IPS-15b (cell line): Measurements from ENCODE around the gene DGKZ.
"Not testable (repeated sequence)": the region's sequence is repeated elsewhere in the genome, so short reads cannot be mapped to it uniquely, and the experiment has no call there.

Experiments
- H3K27me3 ChIP-seq: one replicate; pipeline ENCODE4 v1.6.1; 2013; ENCODE audit warnings: low read length; ENCODE audit not compliant: control insufficient read depth, insufficient read depth
- H3K36me3 ChIP-seq: one replicate; pipeline ENCODE4 v1.6.1; 2013; ENCODE audit warnings: low read length; ENCODE audit not compliant: control insufficient read depth, insufficient read depth
- H3K4me1 ChIP-seq: one replicate; pipeline ENCODE4 v1.6.1; 2013; ENCODE audit warnings: mild to moderate bottlenecking, low read length; ENCODE audit not compliant: control insufficient read depth, insufficient read depth
- H3K4me3 ChIP-seq: one replicate; pipeline ENCODE4 v1.5.1; 2013; ENCODE audit warnings: low read depth, low read length
- H3K9ac ChIP-seq: one replicate; pipeline ENCODE4 v1.6.1; 2013; ENCODE audit warnings: low read depth, mild to moderate bottlenecking, low read length
- H3K9me3 ChIP-seq: one replicate; pipeline ENCODE4 v1.6.1; 2013; ENCODE audit warnings: mild to moderate bottlenecking, low read length; ENCODE audit not compliant: control insufficient read depth, insufficient read depth

Gene DGKZ

DNA sequence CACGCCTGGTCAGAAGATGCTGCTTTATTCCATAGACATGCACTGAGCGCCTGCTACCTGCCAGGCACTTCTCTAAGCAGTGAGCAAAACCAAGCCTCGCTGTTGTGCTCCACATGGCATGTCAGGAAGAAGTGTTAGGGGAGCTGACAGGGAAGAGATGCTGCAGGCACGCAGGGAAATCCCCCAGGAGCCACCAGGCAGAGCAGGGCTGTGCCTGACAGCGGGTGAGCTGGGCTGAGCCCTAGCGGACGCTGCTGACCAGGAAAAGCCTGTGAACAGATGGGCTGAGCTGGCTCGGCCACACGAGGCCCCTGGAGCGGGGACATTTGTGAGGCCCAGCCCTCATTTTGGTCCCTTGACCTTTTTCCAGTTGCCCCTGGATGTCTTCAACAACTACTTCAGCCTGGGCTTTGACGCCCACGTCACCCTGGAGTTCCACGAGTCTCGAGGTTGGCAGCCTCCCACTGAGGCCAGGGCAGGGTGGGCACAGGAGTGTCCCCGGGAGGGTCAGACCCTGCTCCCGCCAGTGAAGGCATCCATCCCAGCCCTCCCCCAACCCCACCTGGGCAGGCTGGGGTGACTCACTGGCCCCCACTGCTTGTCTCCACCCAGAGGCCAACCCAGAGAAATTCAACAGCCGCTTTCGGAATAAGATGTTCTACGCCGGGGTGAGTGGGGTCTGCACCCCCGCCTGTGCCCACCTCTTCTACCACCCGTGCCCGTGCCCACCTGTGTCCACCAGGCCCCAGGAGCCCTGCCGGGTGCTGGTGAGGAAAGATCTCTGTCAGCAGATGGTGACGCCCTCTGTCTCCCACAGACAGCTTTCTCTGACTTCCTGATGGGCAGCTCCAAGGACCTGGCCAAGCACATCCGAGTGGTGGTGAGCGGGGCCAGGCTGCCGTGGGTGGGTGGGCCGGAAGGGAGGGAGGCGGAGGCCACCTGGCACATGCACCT, 26.8 kb downstream of the DGKZ start:
- H3K4me1 ChIP-seq, result peaks cover 3% of the 10 kb centered on the region
- H3K9me3 ChIP-seq, result no peaks in the 10 kb centered on the region
- no peaks in the 10 kb centered on the region for H3K27me3 ChIP-seq
- no peak overlapping the region for H3K9ac ChIP-seq
- no peak overlapping the region for H3K4me3 ChIP-seq
- peaks cover 76% of the 10 kb centered on the region for H3K36me3 ChIP-seq

DNA sequence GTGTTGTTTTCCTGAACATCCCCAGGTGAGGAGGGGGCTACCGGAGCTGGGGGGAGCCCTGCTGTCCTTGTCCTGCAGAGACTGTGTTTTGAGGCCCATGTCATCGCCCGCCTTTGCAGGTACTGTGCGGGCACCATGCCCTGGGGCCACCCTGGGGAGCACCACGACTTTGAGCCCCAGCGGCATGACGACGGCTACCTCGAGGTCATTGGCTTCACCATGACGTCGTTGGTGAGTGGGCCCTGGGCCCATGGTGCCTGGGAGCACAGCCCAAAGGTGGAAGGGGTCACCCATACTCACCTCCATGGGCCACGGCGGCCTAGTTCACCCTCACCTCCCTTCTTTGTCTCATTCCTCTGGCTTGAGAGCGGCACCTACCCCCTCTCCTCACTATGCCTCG, 27.6 kb downstream of the DGKZ start:
- Histone ChIP-seq H3K36me3 (peaks cover 71% of the 10 kb centered on the region), H3K27me3 (no peaks in the 10 kb centered on the region), H3K9me3 (no peaks in the 10 kb centered on the region)

DNA sequence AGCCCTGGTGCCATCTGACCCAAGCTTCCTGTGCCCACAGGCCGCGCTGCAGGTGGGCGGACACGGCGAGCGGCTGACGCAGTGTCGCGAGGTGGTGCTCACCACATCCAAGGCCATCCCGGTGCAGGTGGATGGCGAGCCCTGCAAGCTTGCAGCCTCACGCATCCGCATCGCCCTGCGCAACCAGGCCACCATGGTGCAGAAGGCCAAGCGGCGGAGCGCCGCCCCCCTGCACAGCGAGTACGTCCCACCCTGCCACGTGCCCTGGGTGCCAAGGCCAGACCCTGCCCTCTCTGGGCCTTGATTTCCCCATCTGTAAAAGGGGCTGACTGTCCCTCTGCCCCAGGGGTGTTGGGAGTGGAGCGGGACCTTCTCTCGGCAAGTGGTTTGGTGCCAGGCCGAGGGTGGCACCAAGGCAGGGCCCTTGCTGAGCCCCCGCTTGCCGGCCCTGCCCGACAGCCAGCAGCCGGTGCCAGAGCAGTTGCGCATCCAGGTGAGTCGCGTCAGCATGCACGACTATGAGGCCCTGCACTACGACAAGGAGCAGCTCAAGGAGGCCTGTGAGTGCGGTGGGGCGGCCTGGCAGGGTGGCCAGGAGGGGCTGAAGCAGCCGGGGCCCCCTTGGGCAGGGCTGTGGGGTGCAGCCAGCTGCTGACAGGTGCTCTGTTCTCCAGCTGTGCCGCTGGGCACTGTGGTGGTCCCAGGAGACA, 28.3 kb downstream of the DGKZ start:
- peaks cover 3% of the 10 kb centered on the region for H3K4me1 ChIP-seq
- no peak overlapping the region for H3K4me3 ChIP-seq
- H3K9ac ChIP-seq, result no peak overlapping the region
- peaks cover 63% of the 10 kb centered on the region for H3K36me3 ChIP-seq
- H3K9me3 ChIP-seq, result no peaks in the 10 kb centered on the region
- H3K27me3 ChIP-seq, result no peaks in the 10 kb centered on the region

More for the DNA sequence above, 27.6 kb downstream of the DGKZ start:
- no peak overlapping the region for H3K9ac ChIP-seq
- no peak overlapping the region for H3K4me3 ChIP-seq
- peaks cover 3% of the 10 kb centered on the region for H3K4me1 ChIP-seq

DNA sequence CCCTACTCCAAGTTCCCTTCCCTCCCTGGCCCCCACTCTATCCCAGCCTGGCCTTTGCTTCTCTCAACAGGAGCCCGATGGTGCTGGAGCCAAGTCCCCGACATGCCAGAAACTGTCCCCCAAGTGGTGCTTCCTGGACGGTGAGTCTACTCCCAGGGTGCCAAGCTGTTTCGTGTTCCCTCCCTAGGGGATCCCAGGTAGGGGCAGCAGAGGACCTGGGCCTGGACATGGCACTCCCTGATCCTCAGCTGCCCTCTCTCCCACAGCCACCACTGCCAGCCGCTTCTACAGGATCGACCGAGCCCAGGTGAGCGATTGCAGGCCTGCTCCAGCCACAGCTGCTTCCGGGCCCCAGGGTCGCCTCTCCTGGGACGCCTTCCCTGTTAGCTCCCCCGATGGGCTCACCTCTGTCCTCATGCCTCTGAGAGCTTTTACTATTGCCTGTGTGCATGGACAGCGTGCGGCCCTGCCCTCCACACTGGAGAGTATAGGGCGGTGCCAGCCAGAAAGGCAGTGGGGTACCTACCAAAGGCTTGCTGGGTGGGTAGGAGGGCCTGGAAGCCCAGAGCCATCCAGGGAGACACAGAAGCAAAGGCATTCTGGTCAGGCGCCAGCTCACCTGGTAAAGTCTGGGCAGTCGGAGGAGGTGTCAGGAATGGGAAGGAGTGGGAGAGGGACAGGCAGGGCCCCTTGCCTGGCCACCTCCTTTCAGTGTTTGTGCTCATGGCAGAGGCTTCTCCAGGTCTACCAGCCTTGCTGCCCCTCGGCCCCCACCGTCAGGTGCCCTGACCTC, 29.2 kb downstream of the DGKZ start:
- no peaks in the 10 kb centered on the region for H3K9me3 ChIP-seq
- H3K9ac ChIP-seq, result no peak overlapping the region
- peaks cover 3% of the 10 kb centered on the region for H3K4me1 ChIP-seq
- no peaks in the 10 kb centered on the region for H3K27me3 ChIP-seq
- H3K36me3 ChIP-seq, result peaks cover 58% of the 10 kb centered on the region
- H3K4me3 ChIP-seq, result no peak overlapping the region

DNA sequence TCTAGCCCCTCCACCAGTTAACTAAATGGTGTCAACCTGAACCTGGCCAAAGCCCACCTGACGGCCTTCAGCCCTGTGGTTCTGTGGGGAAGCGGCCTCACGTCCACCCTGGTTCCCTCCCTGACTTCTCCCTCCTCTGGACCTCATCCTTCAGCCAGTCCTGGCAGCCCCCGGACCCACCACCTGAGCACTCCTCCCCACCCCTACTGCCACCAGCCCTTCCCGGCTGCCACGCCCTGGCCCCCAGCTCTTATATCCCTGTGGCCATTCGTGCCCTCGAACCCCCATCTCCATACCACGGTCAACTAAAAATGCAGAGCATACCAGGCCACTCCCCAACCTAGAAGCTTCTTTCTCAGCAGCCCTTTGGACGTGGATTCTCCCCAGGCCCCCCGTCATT, 30.0 kb downstream of the DGKZ start:
- Histone ChIP-seq H3K27me3 (no peaks in the 10 kb centered on the region), H3K36me3 (peaks cover 51% of the 10 kb centered on the region), H3K4me3 (no peak overlapping the region), H3K4me1 (peaks cover 3% of the 10 kb centered on the region), H3K9me3 (no peaks in the 10 kb centered on the region), H3K9ac (no peak overlapping the region)

DNA sequence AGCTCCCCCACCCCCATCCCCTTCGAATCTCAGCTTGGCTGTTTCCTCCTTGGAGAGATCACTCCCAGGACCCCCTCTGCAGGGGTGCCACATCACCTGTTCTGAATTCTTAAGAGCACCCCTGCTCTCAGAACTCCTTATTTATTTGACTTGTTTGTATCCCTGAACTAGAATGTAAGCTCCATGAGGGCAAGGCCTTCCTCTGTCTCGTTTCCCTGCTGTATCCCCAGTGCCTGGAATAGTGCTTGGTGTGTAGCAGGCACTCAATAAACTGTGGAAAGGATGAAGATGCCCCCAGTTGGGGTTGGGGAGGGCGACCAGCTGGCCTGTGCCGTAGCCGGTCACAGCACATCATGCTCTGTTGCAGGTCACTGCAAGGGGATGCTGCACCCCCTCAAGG, 30.6 kb downstream of the DGKZ start:
- Histone ChIP-seq H3K9ac (no peak overlapping the region), H3K36me3 (peaks cover 48% of the 10 kb centered on the region), H3K4me3 (no peak overlapping the region), H3K27me3 (no peaks in the 10 kb centered on the region), H3K9me3 (no peaks in the 10 kb centered on the region), H3K4me1 (peaks cover 6% of the 10 kb centered on the region)

DNA sequence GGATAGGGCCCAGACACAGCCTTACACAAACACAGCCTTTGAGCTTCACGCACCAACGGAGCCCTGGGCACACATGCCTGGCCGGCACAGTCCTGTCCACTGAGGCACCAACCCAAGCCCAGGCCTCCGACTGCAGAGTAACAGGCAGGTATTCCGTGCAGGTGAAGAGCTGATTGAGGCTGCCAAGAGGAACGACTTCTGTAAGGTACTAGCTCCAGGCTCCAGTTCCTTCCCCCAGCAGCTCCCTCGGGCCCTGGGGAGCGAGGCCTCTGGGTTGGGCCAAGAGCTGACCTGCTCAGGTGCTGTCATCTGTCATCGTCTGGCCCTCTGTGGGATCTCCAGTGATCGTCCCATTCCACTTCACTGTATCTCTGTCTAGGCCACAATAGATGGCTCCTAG, 31.0 kb downstream of the DGKZ start:
- Histone ChIP-seq H3K36me3 (peaks cover 48% of the 10 kb centered on the region), H3K9me3 (no peaks in the 10 kb centered on the region), H3K27me3 (no peaks in the 10 kb centered on the region), H3K9ac (no peak overlapping the region), H3K4me1 (peaks cover 8% of the 10 kb centered on the region), H3K4me3 (no peak overlapping the region)

DNA sequence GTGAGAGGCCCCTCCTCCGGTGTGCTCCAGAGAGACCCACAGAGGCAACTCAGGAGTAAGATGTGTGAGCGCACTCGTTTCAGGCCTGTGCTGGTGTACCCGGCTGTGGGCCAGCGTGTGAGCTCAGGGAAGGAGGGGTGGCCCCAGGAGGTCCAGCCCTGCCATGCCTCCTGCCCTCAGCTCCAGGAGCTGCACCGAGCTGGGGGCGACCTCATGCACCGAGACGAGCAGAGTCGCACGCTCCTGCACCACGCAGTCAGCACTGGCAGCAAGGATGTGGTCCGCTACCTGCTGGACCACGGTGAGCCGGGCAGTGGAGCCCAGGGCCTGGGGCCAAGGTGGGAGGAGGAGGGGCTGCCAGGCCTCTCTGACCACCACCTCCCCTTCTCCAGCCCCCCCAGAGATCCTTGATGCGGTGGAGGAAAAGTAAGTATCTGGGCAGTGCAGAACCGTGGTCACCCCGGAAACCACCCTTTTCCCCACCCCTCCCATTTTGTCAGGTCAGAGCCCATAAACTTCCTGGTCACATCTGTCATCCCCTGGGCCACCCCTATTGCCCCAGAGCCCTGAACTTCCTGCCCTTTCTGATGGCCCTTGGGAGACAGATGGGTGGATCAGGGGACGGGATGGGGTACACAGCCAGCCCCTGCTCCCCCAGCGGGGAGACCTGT, 31.7 kb downstream of the DGKZ start:
- Histone ChIP-seq H3K4me3 (peak overlapping the region; percentile 66), H3K36me3 (peaks cover 45% of the 10 kb centered on the region), H3K9ac (no peak overlapping the region), H3K9me3 (no peaks in the 10 kb centered on the region), H3K27me3 (no peaks in the 10 kb centered on the region), H3K4me1 (peaks cover 9% of the 10 kb centered on the region)

DNA sequence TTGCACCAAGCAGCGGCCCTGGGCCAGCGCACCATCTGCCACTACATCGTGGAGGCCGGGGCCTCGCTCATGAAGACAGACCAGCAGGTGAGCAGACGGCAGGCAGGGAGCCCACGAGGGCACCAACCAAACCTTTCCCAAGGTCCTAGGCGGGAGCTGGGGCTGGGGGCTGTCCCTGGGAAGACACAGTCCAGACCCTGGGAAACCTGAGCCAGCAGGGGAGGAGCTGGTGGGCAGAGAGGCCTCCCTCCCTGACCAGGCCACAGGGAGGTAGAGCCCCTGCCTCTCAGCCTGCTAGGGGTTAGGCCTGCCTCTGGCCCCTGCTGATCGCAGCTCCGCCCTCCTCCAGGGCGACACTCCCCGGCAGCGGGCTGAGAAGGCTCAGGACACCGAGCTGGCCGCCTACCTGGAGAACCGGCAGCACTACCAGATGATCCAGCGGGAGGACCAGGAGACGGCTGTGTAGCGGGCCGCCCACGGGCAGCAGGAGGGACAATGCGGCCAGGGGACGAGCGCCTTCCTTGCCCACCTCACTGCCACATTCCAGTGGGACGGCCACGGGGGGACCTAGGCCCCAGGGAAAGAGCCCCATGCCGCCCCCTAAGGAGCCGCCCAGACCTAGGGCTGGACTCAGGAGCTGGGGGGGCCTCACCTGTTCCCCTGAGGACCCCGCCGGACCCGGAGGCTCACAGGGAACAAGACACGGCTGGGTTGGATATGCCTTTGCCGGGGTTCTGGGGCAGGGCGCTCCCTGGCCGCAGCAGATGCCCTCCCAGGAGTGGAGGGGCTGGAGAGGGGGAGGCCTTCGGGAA, 32.4 kb downstream of the DGKZ start:
- not testable (repeated sequence) for H3K9me3 ChIP-seq, H3K4me1 ChIP-seq, H3K27me3 ChIP-seq, H3K9ac ChIP-seq
- Histone ChIP-seq H3K4me3 (peak overlapping the region; percentile 66), H3K36me3 (peaks cover 37% of the 10 kb centered on the region)

DNA sequence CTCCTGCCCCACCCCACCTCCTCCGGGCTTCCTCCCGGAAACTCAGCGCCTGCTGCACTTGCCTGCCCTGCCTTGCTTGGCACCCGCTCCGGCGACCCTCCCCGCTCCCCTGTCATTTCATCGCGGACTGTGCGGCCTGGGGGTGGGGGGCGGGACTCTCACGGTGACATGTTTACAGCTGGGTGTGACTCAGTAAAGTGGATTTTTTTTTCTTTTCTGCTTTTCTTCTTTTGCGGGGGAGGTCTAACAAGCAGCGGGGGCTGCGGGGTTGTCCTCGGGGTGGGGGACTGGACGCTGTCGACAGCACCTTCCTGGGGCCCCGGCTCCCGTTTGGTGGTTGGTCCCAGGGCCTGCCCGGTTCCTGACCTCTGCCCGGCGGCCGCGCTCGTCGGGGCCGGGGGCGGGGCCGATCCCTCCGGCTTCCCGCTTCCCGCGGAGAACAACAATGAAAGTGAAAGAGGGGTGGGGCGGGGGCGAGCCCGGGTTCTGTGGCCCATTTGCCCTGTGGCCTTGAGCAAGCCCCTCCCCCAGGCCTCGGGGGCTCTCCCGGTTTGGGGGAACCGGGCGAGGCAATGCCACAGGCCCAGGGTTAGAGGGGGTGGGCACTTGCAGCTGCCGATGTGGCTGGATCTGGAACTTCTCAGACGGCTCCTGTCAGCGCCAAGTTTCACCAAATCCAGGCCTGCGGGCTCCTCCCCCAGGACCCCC, 33.2 kb downstream of the DGKZ start:
- Histone ChIP-seq H3K9ac (peak overlapping the region; percentile 76), H3K4me3 (peak overlapping the region; percentile 66), H3K4me1 (peaks cover 9% of the 10 kb centered on the region), H3K36me3 (peaks cover 32% of the 10 kb centered on the region), H3K27me3 (no peaks in the 10 kb centered on the region), H3K9me3 (no peaks in the 10 kb centered on the region)
